K562 (cell line): ENCODE results near the gene ADARB2. TPM values are rescaled to one million over a fixed set of nuclear protein-coding genes. Genes with fewer than 3 reads are reported as not detected.

Experiments
- ATF1 ChIP-seq, 2 experiments: fragments of 450-650 bp in 1 of 2; IDR thresholded peaks; 2 replicates each; pipeline ENCODE4 v1.6.1; 2016; ENCODE audit warnings: missing compliant biosample characterization in 1 of 2, missing genetic modification characterization in 1 of 2
- CHD2 ChIP-seq: IDR thresholded peaks from 2 replicates; pipeline ENCODE4 v1.6.1; 2011; ENCODE audit warnings: low read depth, low read length
- FOXA1 ChIP-seq: fragments of 450-650 bp; IDR thresholded peaks from 2 replicates; pipeline ENCODE4 v1.6.1; 2016; ENCODE audit warnings: mild to moderate bottlenecking, borderline replicate concordance
- HMG20B ChIP-seq: fragments of 250-450 bp; sonication (Bioruptor Pico); IDR thresholded peaks from 2 replicates; pipeline ENCODE4 v1.5.0; 2021; ENCODE audit warnings: mild to moderate bottlenecking
- KLF1 ChIP-seq: fragments of 450-650 bp; IDR thresholded peaks from 2 replicates; pipeline ENCODE4 v1.6.1; 2016; ENCODE audit warnings: missing genetic modification characterization, missing compliant biosample characterization
- MBD2 ChIP-seq: sonication (generic); IDR thresholded peaks from 2 replicates; pipeline ENCODE4 v1.6.1; 2016; ENCODE audit warnings: low read depth, borderline replicate concordance
- SMARCE1 ChIP-seq: fragments of 450-650 bp; IDR thresholded peaks from 2 replicates; pipeline ENCODE4 v1.7.1; 2016; ENCODE audit warnings: mild to moderate bottlenecking
- ZNF282 ChIP-seq: sonication (generic); formaldehyde crosslinking; IDR thresholded peaks from 2 replicates; pipeline ENCODE4 v1.8.1; 2023; ENCODE audit warnings: missing genetic modification reagents
- polyA plus RNA-seq, 8 experiments: library from polyadenylated mRNA; depleted of rRNA in 4 of 8; stranded (reverse) in 5 of 8; unstranded in 3 of 8; fragments of >200 nt; fragmentation: Nextera tagmentation in 2 of 8; fragmentation: Illumina TruSeq in 1 of 8; extraction: Ambion mirVana in 2 of 8; extraction: Trizol in 1 of 8; gene quantifications; 2 replicates each; pipeline versions ENCODE4 v1.2.1 to v1.2.3, GENCODE V29; 2011 to 2014; ENCODE audit warnings: inconsistent platforms in 1 of 8, missing spikeins in 1 of 8
- total RNA-seq, 7 experiments: library from RNA; depleted of rRNA in 6 of 7; stranded (reverse); fragments of >200 nt in 6 of 7; fragmentation: Illumina TruSeq in 2 of 7; extraction: Trizol in 2 of 7; gene quantifications; 2 replicates each; pipeline versions ENCODE4 v1.2.1 to v1.2.3, GENCODE V29; 2011 to 2021; ENCODE audit warnings: low replicate concordance in 1 of 7
- TF ChIP-seq, protein P1 (sequence below): fragments of 450-650 bp; conservative IDR thresholded peaks from 2 replicates; pipeline ENCODE4 v1.6.1; 2016; ENCODE audit warnings: missing genetic modification characterization, low read depth, mild to moderate bottlenecking, missing compliant biosample characterization, moderate library complexity
- TF ChIP-seq, protein P2 (sequence below): fragments of 250-450 bp; sonication (Bioruptor Pico); IDR thresholded peaks from 2 replicates; pipeline ENCODE4 v1.5.0; 2020; ENCODE audit warnings: mild to moderate bottlenecking, borderline replicate concordance
- TF ChIP-seq, protein P3 (sequence below): fragments of 450-650 bp; formaldehyde crosslinking; IDR thresholded peaks from 2 replicates; pipeline ENCODE4 v1.4.0; 2022; ENCODE audit warnings: missing genetic modification characterization
- TF ChIP-seq, protein P4 (sequence below): sonication (generic); formaldehyde crosslinking; IDR thresholded peaks from 2 replicates; pipeline ENCODE4 v1.8.0; 2022; ENCODE audit warnings: missing genetic modification reagents, mild to moderate bottlenecking, moderate library complexity, borderline replicate concordance

ADARB2 gene
- total and polyA plus RNA-seq, 9 of the 15 experiments (the other 6 are each of a cell fraction or from before 2014, with no cell fraction given), result not detected

DNA sequence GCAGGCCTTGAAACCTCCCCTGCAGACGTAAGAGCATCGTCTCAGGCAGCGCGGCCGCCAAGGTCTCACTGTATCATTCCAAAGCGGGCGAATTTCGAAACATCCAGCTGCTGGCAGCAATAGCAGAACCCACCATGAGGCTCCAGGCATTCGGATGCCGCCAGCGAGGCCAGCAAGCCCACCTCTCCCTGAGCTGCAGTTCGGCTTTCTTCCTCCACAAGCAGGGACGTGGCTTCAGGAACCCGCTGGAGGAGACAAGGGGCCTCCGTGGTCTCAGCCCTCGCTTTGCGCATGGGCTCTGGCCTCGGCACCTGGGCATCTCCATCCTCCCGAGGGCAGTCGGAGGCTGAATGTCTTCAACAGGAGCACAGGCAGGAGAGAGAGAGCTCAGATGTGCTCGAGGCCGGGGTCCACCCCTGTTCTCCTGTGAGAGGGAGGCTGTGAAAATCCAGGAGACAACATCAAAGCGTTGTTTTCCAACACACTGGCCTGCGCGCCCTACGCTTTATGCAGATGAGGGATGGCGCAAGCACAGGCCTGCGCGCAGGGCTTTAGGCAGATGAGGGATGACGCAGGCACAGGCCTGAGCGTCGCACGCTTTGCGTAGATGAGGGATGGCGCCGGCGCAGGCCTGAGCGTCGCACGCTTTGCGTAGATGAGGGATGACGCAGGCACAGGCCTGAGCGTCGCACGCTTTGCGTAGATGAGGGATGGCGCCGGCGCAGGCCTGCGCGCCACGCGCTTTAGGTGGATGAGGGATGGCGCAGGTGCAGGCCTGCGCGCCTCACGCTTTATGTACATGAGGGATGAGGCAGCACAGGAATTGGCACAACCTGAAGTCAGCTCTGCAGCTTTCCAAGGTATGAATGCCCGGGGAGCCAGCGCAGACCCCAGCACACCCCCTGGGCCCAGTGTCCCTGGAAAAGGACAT is 577.9 kb downstream of the ADARB2 start (continued):
- TF ChIP-seq CHD2, result no peak
- no peak for TF ChIP-seq ZNF282 (CRISPR knock-in tag)
- TF ChIP-seq HMG20B (CRISPR knock-in tag), result no peak
- TF ChIP-seq SMARCE1, result no peak
- TF ChIP-seq, protein P1, sequence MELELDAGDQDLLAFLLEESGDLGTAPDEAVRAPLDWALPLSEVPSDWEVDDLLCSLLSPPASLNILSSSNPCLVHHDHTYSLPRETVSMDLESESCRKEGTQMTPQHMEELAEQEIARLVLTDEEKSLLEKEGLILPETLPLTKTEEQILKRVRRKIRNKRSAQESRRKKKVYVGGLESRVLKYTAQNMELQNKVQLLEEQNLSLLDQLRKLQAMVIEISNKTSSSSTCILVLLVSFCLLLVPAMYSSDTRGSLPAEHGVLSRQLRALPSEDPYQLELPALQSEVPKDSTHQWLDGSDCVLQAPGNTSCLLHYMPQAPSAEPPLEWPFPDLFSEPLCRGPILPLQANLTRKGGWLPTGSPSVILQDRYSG (tag), result no peak
- TF ChIP-seq MBD2, result 0 out of 2 replicates have a peak, but pooled peaks have one; percentile 35
- TF ChIP-seq, protein P2, sequence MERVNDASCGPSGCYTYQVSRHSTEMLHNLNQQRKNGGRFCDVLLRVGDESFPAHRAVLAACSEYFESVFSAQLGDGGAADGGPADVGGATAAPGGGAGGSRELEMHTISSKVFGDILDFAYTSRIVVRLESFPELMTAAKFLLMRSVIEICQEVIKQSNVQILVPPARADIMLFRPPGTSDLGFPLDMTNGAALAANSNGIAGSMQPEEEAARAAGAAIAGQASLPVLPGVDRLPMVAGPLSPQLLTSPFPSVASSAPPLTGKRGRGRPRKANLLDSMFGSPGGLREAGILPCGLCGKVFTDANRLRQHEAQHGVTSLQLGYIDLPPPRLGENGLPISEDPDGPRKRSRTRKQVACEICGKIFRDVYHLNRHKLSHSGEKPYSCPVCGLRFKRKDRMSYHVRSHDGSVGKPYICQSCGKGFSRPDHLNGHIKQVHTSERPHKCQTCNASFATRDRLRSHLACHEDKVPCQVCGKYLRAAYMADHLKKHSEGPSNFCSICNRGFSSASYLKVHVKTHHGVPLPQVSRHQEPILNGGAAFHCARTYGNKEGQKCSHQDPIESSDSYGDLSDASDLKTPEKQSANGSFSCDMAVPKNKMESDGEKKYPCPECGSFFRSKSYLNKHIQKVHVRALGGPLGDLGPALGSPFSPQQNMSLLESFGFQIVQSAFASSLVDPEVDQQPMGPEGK (CRISPR knock-in tag), result no peak
- no peak for TF ChIP-seq KLF1 (tag)
- TF ChIP-seq, protein P3, sequence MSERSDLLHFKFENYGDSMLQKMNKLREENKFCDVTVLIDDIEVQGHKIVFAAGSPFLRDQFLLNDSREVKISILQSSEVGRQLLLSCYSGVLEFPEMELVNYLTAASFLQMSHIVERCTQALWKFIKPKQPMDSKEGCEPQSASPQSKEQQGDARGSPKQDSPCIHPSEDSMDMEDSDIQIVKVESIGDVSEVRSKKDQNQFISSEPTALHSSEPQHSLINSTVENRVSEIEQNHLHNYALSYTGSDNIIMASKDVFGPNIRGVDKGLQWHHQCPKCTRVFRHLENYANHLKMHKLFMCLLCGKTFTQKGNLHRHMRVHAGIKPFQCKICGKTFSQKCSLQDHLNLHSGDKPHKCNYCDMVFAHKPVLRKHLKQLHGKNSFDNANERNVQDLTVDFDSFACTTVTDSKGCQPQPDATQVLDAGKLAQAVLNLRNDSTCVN (CRISPR knock-in tag), result no peak
- TF ChIP-seq ATF1 (CRISPR knock-in tag; IDR thresholded peaks at IDR 0.05), result peak; percentile 95
- TF ChIP-seq ATF1 (tag; IDR thresholded peaks at IDR 0.05), result peak; percentile 99
- TF ChIP-seq, protein P4, sequence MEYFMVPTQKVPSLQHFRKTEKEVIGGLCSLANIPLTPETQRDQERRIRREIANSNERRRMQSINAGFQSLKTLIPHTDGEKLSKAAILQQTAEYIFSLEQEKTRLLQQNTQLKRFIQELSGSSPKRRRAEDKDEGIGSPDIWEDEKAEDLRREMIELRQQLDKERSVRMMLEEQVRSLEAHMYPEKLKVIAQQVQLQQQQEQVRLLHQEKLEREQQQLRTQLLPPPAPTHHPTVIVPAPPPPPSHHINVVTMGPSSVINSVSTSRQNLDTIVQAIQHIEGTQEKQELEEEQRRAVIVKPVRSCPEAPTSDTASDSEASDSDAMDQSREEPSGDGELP, result peak; percentile 79
- TF ChIP-seq FOXA1, result no peak
